ENCODE results near the gene SMC2. TPM values are rescaled to one million over a fixed set of nuclear protein-coding genes. Genes with fewer than 3 reads are reported as not detected.

Gene SMC2
- total and polyA plus RNA-seq, 2 donors (not counting 3 experiments of a cell fraction or from before 2014, with no cell fraction given): 5.3 to 34.1 TPM

GRCh38 chr9:104073098-104073769, 20.9 kb upstream of the SMC2 start:
- POLR2A ChIA-PET: no interaction called here
- Histone ChIP-seq H3K9ac (replicated peaks; ENCODE audit: extremely low read depth, insufficient read depth, low read length) (no peak overlapping the region), H2AFZ (ENCODE audit: low read depth, low read length) (no peak overlapping the region), H4K20me1 (replicated peaks; ENCODE audit: control insufficient read depth, extremely low read depth, insufficient read depth, low read length) (no peaks in the 10 kb centered on the region), H3K9me1 (replicated peaks; ENCODE audit: control insufficient read depth, extremely low read depth, insufficient read depth, low read length) (no peaks in the 10 kb centered on the region), H3K27ac (ENCODE audit: insufficient read depth, low read depth, low read length) (no peak overlapping the region), H3K79me2 (ENCODE audit: control insufficient read depth, insufficient read depth, low read length) (no peaks in the 10 kb centered on the region), H3K36me3 (ENCODE audit: control insufficient read depth in 2 of 2, extremely low read depth in 1 of 2, insufficient read depth in 2 of 2, low read length in 2 of 2) (no peaks in the 10 kb centered on the region), H3K4me2 (ENCODE audit: insufficient read depth, low read length) (no peak overlapping the region), H3K4me1 (ENCODE audit: control insufficient read depth, extremely low read depth, insufficient read depth, low read length) (no peaks in the 10 kb centered on the region), H3K9me3 (replicated peaks; ENCODE audit: control insufficient read depth, insufficient read depth, low read length) (no peaks in the 10 kb centered on the region), H3K27me3 (ENCODE audit: control insufficient read depth in 2 of 2, insufficient read depth in 2 of 2, low read length in 2 of 2) (no peaks in the 10 kb centered on the region), H3K4me3 (replicated peaks in 1 of 3; ENCODE audit: insufficient read depth in 1 of 3, low read depth in 1 of 3, low read length in 3 of 3) (no peak overlapping the region)
- DNase-seq (ENCODE audit: low read depth, low spot score) (no peak), FAIRE-seq (no peak)
- no TSS peak for BruUV-seq (replicated peaks)
- dilution Hi-C loops (cut with MboI; ENCODE audit: extremely low pct_ligation_motif_present, low sequenced_read_pairs) (no loop called here), intact Hi-C loops (cut with micrococcal nuclease) (no loop called here)
- TF ChIP-seq POLR2A (IDR thresholded peaks at IDR 0.05; ENCODE audit: low read depth, low read length) (no peak), GATA2 (IDR thresholded peaks at IDR 0.05; ENCODE audit: insufficient read depth, insufficient read length, low read depth, low read length) (no peak), CTCF (IDR thresholded peaks at IDR 0.05; ENCODE audit: extremely low read depth in 1 of 2, insufficient read depth in 1 of 2, low read depth in 1 of 2, low read length in 2 of 2) (no peak), JUN (IDR thresholded peaks at IDR 0.05; ENCODE audit: borderline replicate concordance, insufficient read depth, insufficient read length, low read depth) (no peak), MAX (IDR thresholded peaks at IDR 0.05; ENCODE audit: insufficient read depth, insufficient read length) (no peak), MYC (IDR thresholded peaks at IDR 0.05; ENCODE audit: low read depth, low read length) (no peak), POLR2AphosphoS5 (IDR thresholded peaks at IDR 0.05; ENCODE audit: insufficient read depth, low read depth, low read length) (no peak), FOS (IDR thresholded peaks at IDR 0.05; ENCODE audit: borderline replicate concordance, insufficient read depth, low read length) (no peak), EZH2 (IDR thresholded peaks at IDR 0.05; ENCODE audit: borderline replicate concordance, low read depth, low read length, severe bottlenecking) (no peak)
- CTCF ChIA-PET: no interaction called here

Data from endothelial cell of umbilical vein (primary cell).